VCaP (cell line): ENCODE results near the gene RBP3.

Source experiments
- H3K27ac ChIP-seq: fragments of 450-650 bp; 2 replicates; pipeline ENCODE4 v1.5.1; 2017
- CTCF ChIP-seq: fragments of 450-650 bp; conservative IDR thresholded peaks from 2 replicates; pipeline ENCODE4 v1.5.1; 2017; ENCODE audit warnings: mild to moderate bottlenecking, moderate library complexity

Gene RBP3

GRCh38 chr10:47337310-47337709, 10.9 kb upstream of the RBP3 start:
- TF ChIP-seq CTCF, result no peak
- no peak overlapping the region for H3K27ac ChIP-seq

GRCh38 chr10:47339186-47339735, 8.9 kb upstream of the RBP3 start:
- H3K27ac ChIP-seq, result no peak overlapping the region
- no peak for TF ChIP-seq CTCF

GRCh38 chr10:47339759-47340607, 8.2 kb upstream of the RBP3 start:
- TF ChIP-seq CTCF, result no peak
- no peak overlapping the region for H3K27ac ChIP-seq

GRCh38 chr10:47340608-47341170, 7.5 kb upstream of the RBP3 start:
- peak; percentile 91 for TF ChIP-seq CTCF
- H3K27ac ChIP-seq, result no peak overlapping the region

- TF ChIP-seq CTCF, result no peak
- no peak overlapping the region for H3K27ac ChIP-seq
Measured at GRCh38 chr10:47344996-47345870, 2.9 kb upstream of the RBP3 start.

- H3K27ac ChIP-seq, result peak overlapping the region; percentile 2; the same call in 1 of the 2 replicates
- TF ChIP-seq CTCF, result no peak
Measured at GRCh38 chr10:47346581-47347302, 1.4 kb upstream of the RBP3 start.
